ENCODE measurements around the gene IMPA2.

The IMPA2 gene

GRCh38 chr18:12026562-12026961, 45.3 kb downstream of the IMPA2 start:
- no peak for TF ChIP-seq CTCF (IDR thresholded peaks at IDR 0.05; ENCODE audit: extremely low read depth, missing control alignments)
- DNase-seq (ENCODE audit: low spot score) = no peak

DNA sequence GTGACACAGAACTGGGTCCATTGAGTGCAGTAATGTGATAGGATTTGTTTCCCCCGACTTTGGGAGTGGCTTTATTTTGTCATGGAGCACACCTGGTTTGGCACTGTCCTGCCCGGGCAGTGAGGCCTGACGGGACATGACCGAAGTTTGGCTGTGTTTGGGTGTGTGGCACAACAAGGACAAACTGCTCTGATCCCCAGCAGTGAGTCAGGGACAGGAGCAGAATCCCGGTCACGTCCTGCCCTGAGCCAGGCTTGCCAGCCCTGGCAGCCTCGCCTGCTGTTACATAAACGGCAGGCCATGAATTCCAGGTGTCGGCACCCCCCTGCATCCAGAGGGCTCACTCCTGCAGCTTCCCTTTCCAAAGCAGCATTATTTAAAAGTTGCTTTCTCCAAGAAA, 45.7 kb downstream of the IMPA2 start:
- DNase-seq (ENCODE audit: low spot score) = no peak
- TF ChIP-seq CTCF (IDR thresholded peaks at IDR 0.05; ENCODE audit: extremely low read depth, missing control alignments) = no peak

- no peak for TF ChIP-seq CTCF (IDR thresholded peaks at IDR 0.05; ENCODE audit: extremely low read depth, missing control alignments)
- DNase-seq (ENCODE audit: low spot score) = no peak
Observed at GRCh38 chr18:12027480-12027879, 46.2 kb downstream of the IMPA2 start.

DNA sequence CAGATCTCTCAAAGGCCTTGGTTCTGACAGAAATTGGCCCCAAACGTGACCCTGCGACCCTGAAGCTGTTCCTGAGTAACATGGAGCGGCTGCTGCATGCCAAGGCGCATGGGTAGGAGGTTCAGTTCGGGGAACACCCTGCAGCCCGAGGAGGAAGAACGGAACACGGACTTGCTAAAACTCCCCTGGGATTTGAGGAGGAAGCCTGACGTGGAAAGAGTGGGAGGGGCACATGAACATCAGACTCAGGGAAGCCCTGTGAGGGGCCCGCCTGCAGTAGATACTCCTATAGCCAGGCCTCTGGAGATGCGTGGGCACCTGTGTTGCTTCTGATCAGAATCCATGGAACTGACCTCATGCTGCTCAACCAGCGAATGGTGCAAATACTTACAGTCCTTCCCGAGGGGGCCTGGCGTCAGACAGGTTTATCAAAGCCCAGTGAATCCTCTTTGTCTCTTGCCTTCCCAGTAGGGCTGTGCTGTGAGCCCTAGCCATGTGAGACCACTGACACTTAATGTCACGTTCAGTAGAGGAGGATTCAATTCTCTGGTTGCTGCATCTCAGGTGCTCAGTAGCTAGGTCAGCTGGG, 46.8 kb downstream of the IMPA2 start:
- TF ChIP-seq CTCF (IDR thresholded peaks at IDR 0.05; ENCODE audit: extremely low read depth, missing control alignments) = no peak
- no peak for DNase-seq (ENCODE audit: low spot score)

DNA sequence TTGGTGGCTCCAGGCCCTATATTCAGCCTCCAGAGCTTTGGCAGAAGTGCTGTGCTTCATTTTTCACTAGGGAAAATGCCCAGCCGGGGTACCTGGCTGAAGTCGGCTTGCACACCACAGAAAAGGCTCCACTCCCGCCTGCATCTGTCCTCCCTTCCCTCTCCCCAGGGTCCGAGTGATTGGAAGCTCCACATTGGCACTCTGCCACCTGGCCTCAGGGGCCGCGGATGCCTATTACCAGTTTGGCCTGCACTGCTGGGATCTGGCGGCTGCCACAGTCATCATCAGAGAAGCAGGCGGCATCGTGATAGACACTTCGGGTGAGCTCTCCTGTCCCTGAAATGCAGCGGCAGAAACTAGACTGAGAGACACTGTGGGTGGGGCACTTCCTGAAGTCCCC, 47.4 kb downstream of the IMPA2 start:
- no peak for DNase-seq (ENCODE audit: low spot score)
- no peak for TF ChIP-seq CTCF (IDR thresholded peaks at IDR 0.05; ENCODE audit: extremely low read depth, missing control alignments)

GRCh38 chr18:12029786-12030584, 48.7 kb downstream of the IMPA2 start:
- DNase-seq (ENCODE audit: low spot score) = no peak
- TF ChIP-seq CTCF (IDR thresholded peaks at IDR 0.05; ENCODE audit: extremely low read depth, missing control alignments) = no peak

DNA sequence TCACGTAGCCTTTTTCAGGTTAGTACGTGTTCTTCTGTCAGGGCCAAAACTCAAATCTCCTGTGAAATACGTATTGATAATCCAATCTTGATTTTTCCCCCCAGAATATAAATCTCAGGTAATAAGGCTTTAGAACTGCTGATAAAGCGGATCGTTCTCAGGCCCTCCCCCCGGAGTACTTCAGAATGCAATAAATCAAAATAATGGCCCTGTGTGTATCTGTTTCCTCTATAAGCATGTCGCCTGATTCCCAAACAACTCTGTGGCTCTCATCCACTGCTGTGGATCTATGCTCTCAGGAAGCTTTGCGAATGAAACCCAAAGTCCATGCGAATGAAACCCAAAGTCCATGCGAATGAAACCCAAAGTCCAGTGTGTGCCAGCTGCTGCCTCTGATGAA, 49.4 kb downstream of the IMPA2 start:
- DNase-seq (ENCODE audit: low spot score) = no peak
- TF ChIP-seq CTCF (IDR thresholded peaks at IDR 0.05; ENCODE audit: extremely low read depth, missing control alignments) = no peak

Data from GM20000 (cell line).